Measurements from ENCODE around the gene DDO. TPM values are rescaled to one million over a fixed set of nuclear protein-coding genes. Genes with fewer than 3 reads are reported as not detected.

The DDO gene, protein sequence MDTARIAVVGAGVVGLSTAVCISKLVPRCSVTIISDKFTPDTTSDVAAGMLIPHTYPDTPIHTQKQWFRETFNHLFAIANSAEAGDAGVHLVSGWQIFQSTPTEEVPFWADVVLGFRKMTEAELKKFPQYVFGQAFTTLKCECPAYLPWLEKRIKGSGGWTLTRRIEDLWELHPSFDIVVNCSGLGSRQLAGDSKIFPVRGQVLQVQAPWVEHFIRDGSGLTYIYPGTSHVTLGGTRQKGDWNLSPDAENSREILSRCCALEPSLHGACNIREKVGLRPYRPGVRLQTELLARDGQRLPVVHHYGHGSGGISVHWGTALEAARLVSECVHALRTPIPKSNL
- total RNA-seq, result 3.3 and 4.9 TPM in 2 replicates

DNA sequence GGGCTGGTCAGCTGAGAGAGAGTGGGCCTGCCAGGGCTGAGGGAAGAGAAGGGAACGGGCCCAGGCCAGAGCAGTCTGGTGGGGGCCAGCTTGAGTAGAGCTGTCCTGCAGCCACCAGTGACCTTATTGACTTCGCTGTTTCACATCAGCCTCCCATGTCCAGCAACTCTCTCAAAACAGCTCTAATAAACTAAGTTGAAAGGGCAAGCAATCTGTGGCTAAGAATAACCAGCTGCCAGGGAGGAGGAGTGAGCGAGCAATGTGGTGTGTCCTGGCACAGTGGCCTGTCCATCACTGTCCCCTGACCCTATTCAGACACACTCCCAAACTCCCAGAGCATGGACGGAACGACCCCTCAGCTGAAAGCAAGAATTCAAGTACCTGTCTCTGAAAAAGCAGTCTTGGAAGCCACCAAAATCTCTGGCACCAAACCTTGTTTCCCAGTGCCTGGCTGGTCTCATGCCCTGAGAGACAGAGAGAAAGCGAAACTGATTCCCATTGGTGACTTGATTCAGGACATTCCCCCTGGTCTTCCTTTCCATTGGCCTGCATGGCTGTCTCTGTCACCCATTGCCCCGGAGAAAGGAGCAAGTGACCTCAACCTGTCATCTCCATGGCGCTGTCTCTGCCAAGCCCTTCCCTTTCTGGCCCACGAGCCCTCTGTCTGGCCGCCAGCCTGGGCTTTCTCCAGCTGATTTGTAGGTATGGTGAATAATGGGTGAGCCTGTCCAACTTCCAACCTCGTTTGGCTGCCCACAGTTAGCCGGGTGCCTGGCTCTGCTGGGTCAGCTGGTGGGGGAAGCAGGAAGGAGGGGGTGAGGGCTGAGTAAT is at the start of gene DDO:
TSS of gene DDO (minus strand) at position 490 of the 831 bp plus-strand sequence. CDS start 2,113 bp downstream, outside the sequence.

DNA sequence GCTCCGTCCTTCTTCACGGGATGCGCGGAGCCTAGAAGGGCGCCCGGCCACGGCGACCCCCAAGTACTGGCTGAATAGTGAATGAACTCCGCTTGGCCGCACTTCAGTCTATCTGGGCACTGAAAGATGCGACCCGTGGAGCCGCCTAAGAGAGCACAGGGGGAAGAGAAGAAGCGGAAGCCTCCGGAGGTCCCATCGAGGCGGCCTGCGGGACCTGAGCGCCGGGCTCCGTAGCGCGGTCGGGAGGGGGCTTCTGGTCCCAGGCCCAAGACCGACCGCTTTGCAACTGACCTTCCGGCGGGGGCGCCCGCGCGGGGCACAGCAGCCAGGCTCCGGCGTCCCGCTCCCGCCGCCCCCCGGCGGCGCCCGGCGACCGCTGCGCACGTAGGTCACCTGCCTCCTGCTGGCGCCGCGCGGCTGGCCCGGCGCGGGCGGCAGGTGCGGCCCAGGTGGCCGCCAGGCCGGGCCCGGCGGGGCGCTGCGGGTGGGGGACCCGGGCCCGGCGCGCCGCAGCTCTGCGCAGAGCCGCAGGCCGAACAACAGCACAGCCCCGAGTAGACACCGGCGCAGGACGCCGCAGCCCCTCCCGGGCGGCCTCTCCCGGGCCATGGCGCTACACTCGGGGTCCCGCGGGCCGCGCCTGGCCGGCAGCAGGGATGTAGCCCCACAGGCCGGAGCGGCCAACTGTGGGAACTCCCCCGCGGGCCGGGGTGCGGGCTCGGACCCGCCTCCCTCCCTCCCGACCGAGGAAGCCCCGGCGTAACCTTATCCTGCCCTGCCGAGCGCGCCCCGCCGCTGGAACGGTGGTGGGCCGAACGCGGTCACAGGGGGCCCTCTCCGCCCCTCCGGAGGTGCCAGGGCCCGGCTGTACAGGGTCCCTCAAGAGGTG is 57.5 kb downstream of the DDO start, which contains the start of gene METTL24:
TSS of gene METTL24 (minus strand) at position 686 of the 889 bp plus-strand sequence. CDS start at position 609, 77 bp downstream.

Other genes starting within 250 kb of the DDO start
- 11.9 and 14.7 TPM in 2 replicates for gene WASF1, start 235.9 kb downstream of the DDO start, total RNA-seq
- 25.1 and 29.9 TPM in 2 replicates for gene CDC40, start 235.1 kb downstream of the DDO start, total RNA-seq
- 0.39 and 0.97 TPM in 2 replicates for gene METTL24, start 57.2 kb downstream of the DDO start, total RNA-seq
- not detected in 2 replicates for gene SLC22A16, start 61.0 kb upstream of the DDO start, total RNA-seq

Measured in articular chondrocyte of knee joint (primary cell).